HepG2 (cell line): Measurements from ENCODE around the gene SPRED2. TPM values are rescaled to one million over a fixed set of nuclear protein-coding genes. Genes with fewer than 3 reads are reported as not detected.

ENCODE experiments used
- ATF1 ChIP-seq: IDR thresholded peaks from 2 replicates; pipeline ENCODE4 v1.6.1; 2016; ENCODE audit warnings: mild to moderate bottlenecking, control low read depth
- CBX1 ChIP-seq: IDR thresholded peaks from one replicate; pipeline ENCODE4 v1.6.1; 2016; ENCODE audit warnings: antibody characterized with exemption, low read depth
- FIP1L1 ChIP-seq: fragments of 200-400 bp; formaldehyde crosslinking; IDR thresholded peaks from 2 replicates; pipeline ENCODE4 v1.6.1; 2018; ENCODE audit warnings: low read depth, mild to moderate bottlenecking, low read length, moderate library complexity, borderline replicate concordance; ENCODE audit not compliant: insufficient read depth
- HNF4G ChIP-seq, 2 experiments: sonication (generic) in 1 of 2; formaldehyde crosslinking in 1 of 2; IDR thresholded peaks; 2 replicates each; pipeline versions ENCODE4 v1.4.0 to v1.6.1; 2011 to 2020; ENCODE audit warnings: borderline replicate concordance in 2 of 2, low read depth in 2 of 2, mild to moderate bottlenecking in 2 of 2, low read length in 1 of 2, missing genetic modification reagents in 1 of 2, moderate library complexity in 1 of 2
- MXD4 ChIP-seq: IDR thresholded peaks from 2 replicates; pipeline ENCODE4 v1.6.1; 2016; ENCODE audit warnings: mild to moderate bottlenecking, missing biosample characterization, missing genetic modification reagents
- MYNN ChIP-seq: sonication (generic); formaldehyde crosslinking; IDR thresholded peaks from 2 replicates; pipeline ENCODE4 v1.4.0; 2020; ENCODE audit warnings: mild to moderate bottlenecking, low read depth, missing genetic modification reagents
- NBN ChIP-seq: fragments of 450-650 bp; conservative IDR thresholded peaks from 2 replicates; pipeline ENCODE4 v1.6.1; 2017
- ZNF501 ChIP-seq: sonication (generic); formaldehyde crosslinking; IDR thresholded peaks from 2 replicates; pipeline ENCODE4 v1.5.1; 2020; ENCODE audit warnings: mild to moderate bottlenecking, moderate library complexity, missing genetic modification reagents
- polyA plus RNA-seq, 8 experiments: library from polyadenylated mRNA; depleted of rRNA in 3 of 8; stranded (reverse) in 7 of 8; unstranded in 1 of 8; fragments of >200 nt; fragmentation: Illumina TruSeq in 4 of 8; extraction: Trizol in 4 of 8; gene quantifications; 2 replicates each; pipeline versions ENCODE4 v1.2.1 to v1.2.3, GENCODE V29; 2011 to 2016; ENCODE audit warnings: low read depth in 4 of 8, missing spikeins in 1 of 8, mixed read lengths in 1 of 8; ENCODE audit not compliant: insufficient read depth in 1 of 8
- total RNA-seq, 5 experiments: library from RNA; depleted of rRNA; stranded (reverse); fragments of >200 nt; fragmentation: Illumina TruSeq; extraction: Trizol; gene quantifications; 2 replicates each; pipeline ENCODE4 v1.2.3, GENCODE V29; 2016; ENCODE audit warnings: low read depth in 1 of 5
- TF ChIP-seq, protein P1 (sequence below): sonication (generic); formaldehyde crosslinking; IDR thresholded peaks from 2 replicates; pipeline ENCODE4 v1.5.0; 2020; ENCODE audit warnings: missing genetic modification reagents
- TF ChIP-seq, protein P2 (sequence below): sonication (generic); formaldehyde crosslinking; IDR thresholded peaks from 2 replicates; pipeline ENCODE4 v1.8.1; 2023; ENCODE audit warnings: mild to moderate bottlenecking, inconsistent platforms, moderate library complexity, missing genetic modification reagents, borderline replicate concordance
- TF ChIP-seq, protein P3 (sequence below): sonication (generic); formaldehyde crosslinking; IDR thresholded peaks from 2 replicates; pipeline ENCODE4 v1.5.0; 2020; ENCODE audit warnings: mild to moderate bottlenecking, missing genetic modification reagents
- TF ChIP-seq, protein P4 (sequence below): sonication (generic); formaldehyde crosslinking; IDR thresholded peaks from 2 replicates; pipeline ENCODE4 v1.5.1; 2020; ENCODE audit warnings: missing genetic modification reagents, mild to moderate bottlenecking, borderline replicate concordance
- TF ChIP-seq, protein P5 (sequence below): sonication (generic); formaldehyde crosslinking; IDR thresholded peaks from 2 replicates; pipeline ENCODE4 v1.4.0; 2020; ENCODE audit warnings: mild to moderate bottlenecking, low read depth, missing genetic modification reagents
- TF ChIP-seq, protein P6 (sequence below): sonication (generic); formaldehyde crosslinking; IDR thresholded peaks from 2 replicates; pipeline ENCODE4 v1.8.0; 2022; ENCODE audit warnings: missing genetic modification reagents, mild to moderate bottlenecking, moderate library complexity, borderline replicate concordance

Gene SPRED2
- total and polyA plus RNA-seq, 2 of the 13 experiments (the other 11 are each of a cell fraction or from before 2014, with no cell fraction given): 13.0 to 37.0 TPM

DNA sequence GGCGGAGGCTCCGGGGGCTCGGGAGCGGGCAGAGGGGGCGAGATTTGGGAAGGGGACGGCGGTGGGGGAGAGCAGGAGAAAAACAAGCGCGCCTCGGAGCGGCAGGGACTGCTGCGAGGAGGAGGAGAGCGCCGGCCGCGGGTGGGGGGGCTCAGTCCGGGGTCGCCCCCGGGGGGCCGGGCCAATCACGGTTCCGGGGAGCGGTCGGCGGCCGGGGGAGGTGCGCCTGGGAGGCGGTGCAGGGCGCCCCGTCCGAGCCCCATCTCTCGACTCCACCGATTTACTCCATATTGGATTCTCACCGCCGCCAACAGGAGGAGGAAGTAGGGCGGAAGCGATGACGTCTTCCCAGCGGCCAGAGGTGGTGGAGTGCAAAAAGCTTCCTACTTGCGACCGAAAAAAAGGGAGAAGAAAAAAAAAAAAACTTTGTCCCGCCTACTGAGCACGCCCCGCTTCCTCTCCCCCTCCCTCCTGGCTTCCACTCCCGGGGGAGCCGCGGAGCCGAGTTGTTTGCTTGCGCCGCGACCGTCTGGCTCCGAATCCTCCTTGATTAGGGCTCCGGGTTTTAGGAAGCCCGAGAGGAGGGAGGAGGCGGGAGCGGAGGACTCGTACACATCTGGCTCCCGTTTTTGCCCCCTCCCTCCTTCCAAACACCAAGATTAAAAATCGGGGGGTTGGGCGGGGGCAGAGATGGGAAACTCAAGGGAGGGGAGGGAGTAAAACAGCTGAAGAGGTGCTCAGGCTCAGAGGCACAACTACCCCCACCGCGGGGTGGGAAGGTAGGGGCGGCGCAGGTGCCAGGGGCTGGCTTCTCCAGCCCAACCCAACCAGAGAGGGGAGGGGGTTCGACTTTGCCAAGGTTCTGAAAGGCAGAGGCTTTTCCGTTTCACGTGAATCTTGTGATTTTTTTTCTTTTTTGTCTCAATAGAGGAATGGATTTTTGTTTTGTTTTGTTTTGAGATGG is at the start of gene SPRED2 (continued):
- TF ChIP-seq, protein P1, sequence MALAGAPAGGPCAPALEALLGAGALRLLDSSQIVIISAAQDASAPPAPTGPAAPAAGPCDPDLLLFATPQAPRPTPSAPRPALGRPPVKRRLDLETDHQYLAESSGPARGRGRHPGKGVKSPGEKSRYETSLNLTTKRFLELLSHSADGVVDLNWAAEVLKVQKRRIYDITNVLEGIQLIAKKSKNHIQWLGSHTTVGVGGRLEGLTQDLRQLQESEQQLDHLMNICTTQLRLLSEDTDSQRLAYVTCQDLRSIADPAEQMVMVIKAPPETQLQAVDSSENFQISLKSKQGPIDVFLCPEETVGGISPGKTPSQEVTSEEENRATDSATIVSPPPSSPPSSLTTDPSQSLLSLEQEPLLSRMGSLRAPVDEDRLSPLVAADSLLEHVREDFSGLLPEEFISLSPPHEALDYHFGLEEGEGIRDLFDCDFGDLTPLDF (CRISPR knock-in tag): no peak; the same call in 1 of the 2 replicates
- TF ChIP-seq, protein P2, sequence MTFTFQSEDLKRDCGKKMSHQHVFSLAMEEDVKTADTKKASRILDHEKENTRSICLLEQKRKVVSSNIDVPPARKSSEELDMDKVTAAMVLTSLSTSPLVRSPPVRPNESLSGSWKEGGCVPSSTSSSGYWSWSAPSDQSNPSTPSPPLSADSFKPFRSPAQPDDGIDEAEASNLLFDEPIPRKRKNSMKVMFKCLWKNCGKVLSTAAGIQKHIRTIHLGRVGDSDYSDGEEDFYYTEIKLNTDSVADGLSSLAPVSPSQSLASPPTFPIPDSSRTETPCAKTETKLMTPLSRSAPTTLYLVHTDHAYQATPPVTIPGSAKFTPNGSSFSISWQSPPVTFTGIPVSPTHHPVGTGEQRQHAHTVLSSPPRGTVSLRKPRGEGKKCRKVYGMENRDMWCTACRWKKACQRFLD: no peak
- TF ChIP-seq MXD4: peak; percentile 80; the same call in 1 of the 2 replicates
- peak; percentile 63; the same call in 1 of the 2 replicates for TF ChIP-seq HNF4G (IDR thresholded peaks at IDR 0.05; ENCODE audit: borderline replicate concordance, low read depth, low read length)
- TF ChIP-seq HNF4G (CRISPR knock-in tag; IDR thresholded peaks at IDR 0.05; ENCODE audit: borderline replicate concordance, low read depth): no peak
- peak; percentile 83 for TF ChIP-seq ZNF501
- peak; percentile 94 for TF ChIP-seq CBX1
- TF ChIP-seq NBN: no peak
- TF ChIP-seq, protein P3, sequence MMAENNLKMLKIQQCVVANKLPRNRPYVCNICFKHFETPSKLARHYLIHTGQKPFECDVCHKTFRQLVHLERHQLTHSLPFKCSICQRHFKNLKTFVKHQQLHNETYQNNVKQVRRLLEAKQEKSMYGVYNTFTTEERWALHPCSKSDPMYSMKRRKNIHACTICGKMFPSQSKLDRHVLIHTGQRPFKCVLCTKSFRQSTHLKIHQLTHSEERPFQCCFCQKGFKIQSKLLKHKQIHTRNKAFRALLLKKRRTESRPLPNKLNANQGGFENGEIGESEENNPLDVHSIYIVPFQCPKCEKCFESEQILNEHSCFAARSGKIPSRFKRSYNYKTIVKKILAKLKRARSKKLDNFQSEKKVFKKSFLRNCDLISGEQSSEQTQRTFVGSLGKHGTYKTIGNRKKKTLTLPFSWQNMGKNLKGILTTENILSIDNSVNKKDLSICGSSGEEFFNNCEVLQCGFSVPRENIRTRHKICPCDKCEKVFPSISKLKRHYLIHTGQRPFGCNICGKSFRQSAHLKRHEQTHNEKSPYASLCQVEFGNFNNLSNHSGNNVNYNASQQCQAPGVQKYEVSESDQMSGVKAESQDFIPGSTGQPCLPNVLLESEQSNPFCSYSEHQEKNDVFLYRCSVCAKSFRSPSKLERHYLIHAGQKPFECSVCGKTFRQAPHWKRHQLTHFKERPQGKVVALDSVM: no peak
- TF ChIP-seq FIP1L1: 0 out of 2 replicates have a peak, but pooled peaks have one; percentile 58
- TF ChIP-seq MYNN (CRISPR knock-in tag): 0 out of 2 replicates have a peak, but pooled peaks have one; percentile 39
- TF ChIP-seq, protein P4, sequence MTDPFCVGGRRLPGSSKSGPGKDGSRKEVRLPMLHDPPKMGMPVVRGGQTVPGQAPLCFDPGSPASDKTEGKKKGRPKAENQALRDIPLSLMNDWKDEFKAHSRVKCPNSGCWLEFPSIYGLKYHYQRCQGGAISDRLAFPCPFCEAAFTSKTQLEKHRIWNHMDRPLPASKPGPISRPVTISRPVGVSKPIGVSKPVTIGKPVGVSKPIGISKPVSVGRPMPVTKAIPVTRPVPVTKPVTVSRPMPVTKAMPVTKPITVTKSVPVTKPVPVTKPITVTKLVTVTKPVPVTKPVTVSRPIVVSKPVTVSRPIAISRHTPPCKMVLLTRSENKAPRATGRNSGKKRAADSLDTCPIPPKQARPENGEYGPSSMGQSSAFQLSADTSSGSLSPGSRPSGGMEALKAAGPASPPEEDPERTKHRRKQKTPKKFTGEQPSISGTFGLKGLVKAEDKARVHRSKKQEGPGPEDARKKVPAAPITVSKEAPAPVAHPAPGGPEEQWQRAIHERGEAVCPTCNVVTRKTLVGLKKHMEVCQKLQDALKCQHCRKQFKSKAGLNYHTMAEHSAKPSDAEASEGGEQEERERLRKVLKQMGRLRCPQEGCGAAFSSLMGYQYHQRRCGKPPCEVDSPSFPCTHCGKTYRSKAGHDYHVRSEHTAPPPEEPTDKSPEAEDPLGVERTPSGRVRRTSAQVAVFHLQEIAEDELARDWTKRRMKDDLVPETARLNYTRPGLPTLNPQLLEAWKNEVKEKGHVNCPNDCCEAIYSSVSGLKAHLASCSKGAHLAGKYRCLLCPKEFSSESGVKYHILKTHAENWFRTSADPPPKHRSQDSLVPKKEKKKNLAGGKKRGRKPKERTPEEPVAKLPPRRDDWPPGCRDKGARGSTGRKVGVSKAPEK (CRISPR knock-in tag): no peak
- TF ChIP-seq, protein P5, sequence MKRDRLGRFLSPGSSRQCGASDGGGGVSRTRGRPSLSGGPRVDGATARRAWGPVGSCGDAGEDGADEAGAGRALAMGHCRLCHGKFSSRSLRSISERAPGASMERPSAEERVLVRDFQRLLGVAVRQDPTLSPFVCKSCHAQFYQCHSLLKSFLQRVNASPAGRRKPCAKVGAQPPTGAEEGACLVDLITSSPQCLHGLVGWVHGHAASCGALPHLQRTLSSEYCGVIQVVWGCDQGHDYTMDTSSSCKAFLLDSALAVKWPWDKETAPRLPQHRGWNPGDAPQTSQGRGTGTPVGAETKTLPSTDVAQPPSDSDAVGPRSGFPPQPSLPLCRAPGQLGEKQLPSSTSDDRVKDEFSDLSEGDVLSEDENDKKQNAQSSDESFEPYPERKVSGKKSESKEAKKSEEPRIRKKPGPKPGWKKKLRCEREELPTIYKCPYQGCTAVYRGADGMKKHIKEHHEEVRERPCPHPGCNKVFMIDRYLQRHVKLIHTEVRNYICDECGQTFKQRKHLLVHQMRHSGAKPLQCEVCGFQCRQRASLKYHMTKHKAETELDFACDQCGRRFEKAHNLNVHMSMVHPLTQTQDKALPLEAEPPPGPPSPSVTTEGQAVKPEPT (CRISPR knock-in tag): 0 out of 2 replicates have a peak, but pooled peaks have one; percentile 69
- TF ChIP-seq, protein P6, sequence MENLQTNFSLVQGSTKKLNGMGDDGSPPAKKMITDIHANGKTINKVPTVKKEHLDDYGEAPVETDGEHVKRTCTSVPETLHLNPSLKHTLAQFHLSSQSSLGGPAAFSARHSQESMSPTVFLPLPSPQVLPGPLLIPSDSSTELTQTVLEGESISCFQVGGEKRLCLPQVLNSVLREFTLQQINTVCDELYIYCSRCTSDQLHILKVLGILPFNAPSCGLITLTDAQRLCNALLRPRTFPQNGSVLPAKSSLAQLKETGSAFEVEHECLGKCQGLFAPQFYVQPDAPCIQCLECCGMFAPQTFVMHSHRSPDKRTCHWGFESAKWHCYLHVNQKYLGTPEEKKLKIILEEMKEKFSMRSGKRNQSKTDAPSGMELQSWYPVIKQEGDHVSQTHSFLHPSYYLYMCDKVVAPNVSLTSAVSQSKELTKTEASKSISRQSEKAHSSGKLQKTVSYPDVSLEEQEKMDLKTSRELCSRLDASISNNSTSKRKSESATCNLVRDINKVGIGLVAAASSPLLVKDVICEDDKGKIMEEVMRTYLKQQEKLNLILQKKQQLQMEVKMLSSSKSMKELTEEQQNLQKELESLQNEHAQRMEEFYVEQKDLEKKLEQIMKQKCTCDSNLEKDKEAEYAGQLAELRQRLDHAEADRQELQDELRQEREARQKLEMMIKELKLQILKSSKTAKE (CRISPR knock-in tag): peak; percentile 56; the same call in 1 of the 2 replicates
- peak; percentile 85 for TF ChIP-seq ATF1 (CRISPR knock-in tag)
